Skeletal muscle tissue (tissue), 4 donors: ENCODE data around the gene ANO2. TPM values are rescaled to one million over a fixed set of nuclear protein-coding genes. Genes with fewer than 3 reads are reported as not detected.

Experiments used
- H3K27ac ChIP-seq: one replicate; pipeline ENCODE4 v1.7.0; 2013; ENCODE audit warnings: mild to moderate bottlenecking, low read depth, low read length, inconsistent platforms
- H3K27me3 ChIP-seq, 3 donors: one replicate each; pipeline ENCODE4 v1.7.0; 2013; ENCODE audit warnings: low read length in 3 of 3; ENCODE audit not compliant: control insufficient read depth in 3 of 3, insufficient read depth in 3 of 3
- H3K36me3 ChIP-seq, 3 donors: one replicate each; pipeline ENCODE4 v1.7.0; 2013; ENCODE audit warnings: low read length in 3 of 3; ENCODE audit not compliant: control insufficient read depth in 3 of 3, insufficient read depth in 3 of 3
- H3K4me1 ChIP-seq, 3 donors: one replicate each; pipeline ENCODE4 v1.7.0; 2013; ENCODE audit warnings: low read length in 3 of 3, mild to moderate bottlenecking in 3 of 3; ENCODE audit not compliant: control insufficient read depth in 3 of 3, insufficient read depth in 3 of 3
- H3K4me3 ChIP-seq, 3 donors: one replicate each; pipeline ENCODE4 v1.7.0; 2013; ENCODE audit warnings: low read length in 3 of 3
- H3K9ac ChIP-seq, 3 donors: one replicate each; pipeline ENCODE4 v1.7.0; 2013; ENCODE audit warnings: low read length in 3 of 3, mild to moderate bottlenecking in 3 of 3, moderate library complexity in 2 of 3, low read depth in 1 of 3
- H3K9me3 ChIP-seq, 3 donors: one replicate each; pipeline ENCODE4 v1.7.0; 2013; ENCODE audit warnings: low read length in 3 of 3; ENCODE audit not compliant: control insufficient read depth in 3 of 3
- total RNA-seq: library from RNA; depleted of rRNA; stranded (reverse); fragments of >200 nt; gene quantifications from one replicate; pipeline ENCODE4 v1.2.3, GENCODE V29; 2014
- donor health status: Osteomylitis.

Gene ANO2
- total RNA-seq, 1 donor from 2014 or later: 4.7 TPM

GRCh38 chr12:5910790-5911548 lies 34.1 kb downstream of the ANO2 start:
- Histone ChIP-seq H3K9ac (no peak overlapping the region), H3K27me3 (peaks cover 0 to 25% (median 4%) of the 10 kb centered on the region in 3 donors), H3K4me1 (no peaks in the 10 kb centered on the region), H3K4me3 (no peak overlapping the region), H3K27ac (no peak overlapping the region), H3K9me3 (peaks cover 0 to 3% (median 0%) of the 10 kb centered on the region in 3 donors), H3K36me3 (no peaks in the 10 kb centered on the region)

- H3K9me3 ChIP-seq: peaks cover 0 to 3% (median 0%) of the 10 kb centered on the region in 3 donors
- no peak overlapping the region for H3K27ac ChIP-seq
- no peak overlapping the region for H3K9ac ChIP-seq
- H3K36me3 ChIP-seq: no peaks in the 10 kb centered on the region
- H3K4me1 ChIP-seq: no peaks in the 10 kb centered on the region
- no peak overlapping the region for H3K4me3 ChIP-seq
- H3K27me3 ChIP-seq: peaks cover 0 to 25% (median 5%) of the 10 kb centered on the region in 3 donors
Measured at GRCh38 chr12:5909560-5909959, 35.5 kb downstream of the ANO2 start.

GRCh38 chr12:5908251-5908650 lies 36.8 kb downstream of the ANO2 start:
- no peak overlapping the region for H3K4me3 ChIP-seq
- no peaks in the 10 kb centered on the region for H3K4me1 ChIP-seq
- no peak overlapping the region for H3K27ac ChIP-seq
- H3K9me3 ChIP-seq: peaks cover 0 to 3% (median 0%) of the 10 kb centered on the region in 3 donors
- no peaks in the 10 kb centered on the region for H3K36me3 ChIP-seq
- peaks cover 0 to 28% (median 12%) of the 10 kb centered on the region in 3 donors for H3K27me3 ChIP-seq
- no peak overlapping the region for H3K9ac ChIP-seq

DNA sequence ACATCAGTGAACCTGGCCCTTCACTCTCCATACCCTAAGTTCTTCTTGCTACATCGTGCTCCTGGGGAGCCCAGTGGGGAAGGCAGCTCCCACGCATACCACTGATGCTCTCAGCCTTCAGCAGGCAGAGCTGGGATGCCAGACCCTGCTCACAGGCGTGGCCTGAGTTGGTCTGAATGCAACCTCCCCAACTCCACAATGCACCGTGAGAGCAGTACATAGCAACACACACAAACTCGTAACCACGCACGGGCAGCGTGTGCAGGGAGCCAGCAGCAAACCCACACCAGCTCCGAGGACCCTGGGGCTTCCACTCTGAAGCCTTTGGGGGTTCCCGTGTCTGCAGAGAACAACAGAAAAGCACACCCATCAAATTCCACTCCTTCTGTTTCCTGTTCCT lies 37.3 kb downstream of the ANO2 start:
- peaks cover 0 to 3% (median 0%) of the 10 kb centered on the region in 3 donors for H3K9me3 ChIP-seq
- no peak overlapping the region for H3K9ac ChIP-seq
- H3K27ac ChIP-seq: no peak overlapping the region
- peaks cover 0 to 28% (median 12%) of the 10 kb centered on the region in 3 donors for H3K27me3 ChIP-seq
- no peaks in the 10 kb centered on the region for H3K4me1 ChIP-seq
- H3K36me3 ChIP-seq: no peaks in the 10 kb centered on the region
- H3K4me3 ChIP-seq: no peak overlapping the region

DNA sequence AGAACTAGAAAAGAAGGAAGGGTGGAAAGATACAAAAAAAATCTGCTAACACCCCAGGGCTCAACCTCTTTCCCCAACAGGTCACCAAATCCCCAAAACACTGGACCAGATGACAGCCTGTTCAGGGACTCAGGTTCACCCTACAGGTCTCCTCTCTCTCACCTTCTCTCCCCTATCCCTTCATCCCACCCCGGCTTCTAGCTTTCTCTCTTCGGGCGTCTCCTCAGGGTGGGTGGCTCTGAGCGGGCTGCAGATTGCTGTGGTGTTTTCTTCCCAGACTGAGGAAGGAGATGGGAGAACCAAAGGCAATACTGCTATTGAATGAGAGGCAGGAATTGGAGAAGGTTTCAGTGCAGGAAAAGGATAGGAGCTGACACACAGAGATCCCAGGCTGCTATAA lies 39.3 kb downstream of the ANO2 start:
- Histone ChIP-seq H3K36me3 (peaks cover 0 to 2% (median 0%) of the 10 kb centered on the region in 3 donors), H3K27me3 (peaks cover 0 to 18% (median 11%) of the 10 kb centered on the region in 3 donors), H3K27ac (no peak overlapping the region), H3K9ac (no peak overlapping the region), H3K9me3 (peaks cover 0 to 3% (median 0%) of the 10 kb centered on the region in 3 donors), H3K4me3 (no peak overlapping the region), H3K4me1 (no peaks in the 10 kb centered on the region)

DNA sequence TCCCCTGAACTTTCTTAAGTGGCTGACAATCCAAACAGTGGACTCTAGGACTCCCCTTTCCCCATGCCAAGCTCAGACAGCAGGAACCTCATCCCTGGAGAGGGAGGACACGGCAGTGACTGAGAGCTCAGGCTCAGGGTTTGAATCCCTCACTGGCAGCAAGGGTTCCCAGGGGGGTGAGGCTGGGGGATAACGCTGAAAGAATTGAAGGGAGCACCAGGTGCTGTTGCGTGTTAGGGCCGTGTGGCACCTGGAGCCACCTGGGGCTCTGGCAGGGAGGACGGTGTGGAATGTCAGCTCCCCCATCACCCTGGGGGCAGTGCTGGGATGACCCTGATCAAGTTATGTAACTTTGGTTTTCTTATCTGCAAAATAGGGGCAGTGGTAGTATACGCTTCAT lies 40.1 kb downstream of the ANO2 start:
- peaks cover 0 to 2% (median 0%) of the 10 kb centered on the region in 3 donors for H3K36me3 ChIP-seq
- peaks cover 0 to 3% (median 0%) of the 10 kb centered on the region in 3 donors for H3K9me3 ChIP-seq
- peaks cover 0 to 21% (median 11%) of the 10 kb centered on the region in 3 donors for H3K27me3 ChIP-seq
- no peak overlapping the region for H3K9ac ChIP-seq
- H3K4me3 ChIP-seq: no peak overlapping the region
- H3K4me1 ChIP-seq: no peaks in the 10 kb centered on the region
- H3K27ac ChIP-seq: no peak overlapping the region

GRCh38 chr12:5904441-5904840 lies 40.6 kb downstream of the ANO2 start:
- Histone ChIP-seq H3K9ac (no peak overlapping the region), H3K9me3 (peaks cover 0 to 3% (median 0%) of the 10 kb centered on the region in 3 donors), H3K27me3 (peaks cover 0 to 20% (median 10%) of the 10 kb centered on the region in 3 donors), H3K27ac (no peak overlapping the region), H3K4me1 (no peaks in the 10 kb centered on the region), H3K4me3 (no peak overlapping the region), H3K36me3 (peaks cover 0 to 2% (median 0%) of the 10 kb centered on the region in 3 donors)

DNA sequence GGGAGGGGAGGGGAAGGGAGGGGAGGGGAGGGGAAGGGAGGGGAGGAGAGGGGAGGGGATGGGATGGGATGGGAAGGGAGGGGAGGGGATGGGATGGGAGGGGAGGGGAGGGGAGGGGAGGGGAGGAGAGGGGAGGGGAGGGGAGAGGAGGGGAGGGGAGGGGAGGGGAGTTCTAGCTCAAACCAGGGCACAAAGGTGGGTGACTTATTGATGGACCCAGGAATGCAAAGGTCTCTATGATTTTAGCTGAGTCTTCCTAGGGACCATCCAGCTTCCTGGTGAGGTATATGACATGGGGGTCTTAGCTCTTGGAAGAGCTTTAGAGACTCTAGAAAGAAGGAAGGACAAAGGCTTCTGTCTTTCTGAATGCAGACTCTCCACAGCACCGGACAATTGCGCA lies 42.3 kb downstream of the ANO2 start:
- H3K4me3 ChIP-seq: no peak overlapping the region
- H3K27ac ChIP-seq: no peak overlapping the region
- peaks cover 0 to 2% (median 0%) of the 10 kb centered on the region in 3 donors for H3K36me3 ChIP-seq

DNA sequence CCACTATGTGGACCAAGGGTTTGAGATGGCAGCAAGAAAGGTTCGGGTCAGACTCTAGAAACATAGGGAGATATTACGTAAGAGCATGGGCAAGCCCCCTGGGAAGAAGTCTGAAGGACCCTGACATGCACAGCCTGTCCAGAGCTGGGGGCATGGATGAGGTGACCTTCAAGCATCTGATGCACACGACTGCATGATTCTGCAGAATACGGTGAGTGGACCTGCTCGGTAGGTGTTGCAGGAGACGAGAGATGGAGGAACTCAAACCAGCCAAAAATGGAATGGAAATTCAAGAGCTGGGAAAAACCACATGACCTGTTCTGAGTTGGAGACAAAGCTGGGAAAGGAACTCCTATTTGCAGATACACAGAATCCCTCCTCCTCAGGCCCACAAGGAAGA lies 43.6 kb downstream of the ANO2 start:
- Histone ChIP-seq H3K9me3 (no peaks in the 10 kb centered on the region), H3K27ac (no peak overlapping the region), H3K9ac (no peak overlapping the region), H3K36me3 (peaks cover 0 to 2% (median 0%) of the 10 kb centered on the region in 3 donors), H3K4me3 (no peak overlapping the region), H3K4me1 (no peaks in the 10 kb centered on the region), H3K27me3 (peaks cover 0 to 18% (median 7%) of the 10 kb centered on the region in 3 donors)

More for the DNA sequence above, 42.3 kb downstream of the ANO2 start:
- H3K9me3 ChIP-seq: no peaks in the 10 kb centered on the region
- no peaks in the 10 kb centered on the region for H3K4me1 ChIP-seq
- no peak overlapping the region for H3K9ac ChIP-seq
- peaks cover 0 to 18% (median 7%) of the 10 kb centered on the region in 3 donors for H3K27me3 ChIP-seq

- Histone ChIP-seq H3K9ac (no peak overlapping the region), H3K4me3 (no peak overlapping the region), H3K27ac (no peak overlapping the region), H3K27me3 (peaks cover 0 to 18% (median 7%) of the 10 kb centered on the region in 3 donors), H3K4me1 (no peaks in the 10 kb centered on the region), H3K9me3 (no peaks in the 10 kb centered on the region), H3K36me3 (peaks cover 0 to 2% (median 0%) of the 10 kb centered on the region in 3 donors)
Measured at GRCh38 chr12:5900533-5901205, 44.4 kb downstream of the ANO2 start.
